EL (cell line): ENCODE results near the gene PLPP7.

ENCODE experiments used
- DNase-seq: peaks from one replicate; pipeline ENCODE4 v3.0.0-alpha.2; 2016

PLPP7 gene

DNA sequence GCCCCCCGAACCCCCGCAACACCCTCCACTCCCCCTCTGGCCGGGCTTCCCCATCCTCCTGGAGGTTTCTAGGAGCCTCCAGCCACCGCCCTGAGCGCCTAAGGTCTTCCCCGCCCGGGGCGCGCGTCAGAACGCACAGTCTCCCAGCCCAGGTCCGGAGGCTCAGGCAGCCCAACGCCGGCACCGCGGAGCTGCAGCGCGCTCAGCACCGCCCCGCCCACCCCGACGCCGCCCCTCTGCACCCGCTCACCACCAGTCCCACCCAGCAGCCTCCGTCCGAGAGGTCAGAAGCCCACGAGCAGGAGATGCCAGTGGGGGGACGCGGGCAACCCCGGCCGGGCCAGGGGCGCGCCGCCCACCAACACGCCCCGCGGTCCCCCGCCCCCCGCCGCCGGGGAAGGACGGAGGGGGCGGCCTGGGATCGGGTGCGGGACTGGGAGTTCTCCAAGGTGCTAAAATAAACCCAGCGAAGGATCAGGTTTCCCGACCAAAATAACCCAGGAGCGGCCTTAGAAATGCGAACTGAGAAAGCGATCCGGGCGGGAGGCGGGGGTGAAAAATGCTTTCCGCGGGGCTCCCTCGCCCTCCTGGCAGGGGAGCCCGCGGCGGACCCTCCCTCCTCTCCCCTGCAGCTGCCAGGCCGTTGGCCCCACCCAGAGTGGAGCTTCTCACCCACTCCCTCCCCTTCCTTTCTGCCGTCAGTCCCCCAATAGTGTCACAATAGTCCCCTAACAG, 6.7 kb upstream of the PLPP7 start:
- no peak for DNase-seq

DNA sequence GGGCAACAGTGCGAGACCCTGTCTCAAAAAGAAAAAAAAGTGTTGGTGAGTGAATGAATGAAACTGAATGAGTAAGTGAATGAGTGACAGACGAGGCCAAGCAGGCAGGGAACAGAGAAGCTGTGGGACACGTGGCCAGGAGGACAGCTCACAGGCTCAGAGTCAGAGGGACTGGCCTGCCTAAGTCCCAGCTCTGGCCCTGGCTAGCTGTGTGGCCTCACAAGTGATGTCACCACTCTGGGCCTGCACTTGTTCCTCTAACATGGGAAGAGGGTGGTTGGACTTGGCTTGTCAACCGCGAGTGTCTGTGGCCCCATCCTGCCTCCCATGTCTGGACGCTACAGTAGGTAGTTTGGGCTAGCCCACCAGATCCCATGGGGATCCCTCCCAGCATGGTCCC, 4.7 kb upstream of the PLPP7 start:
- DNase-seq: no peak

DNA sequence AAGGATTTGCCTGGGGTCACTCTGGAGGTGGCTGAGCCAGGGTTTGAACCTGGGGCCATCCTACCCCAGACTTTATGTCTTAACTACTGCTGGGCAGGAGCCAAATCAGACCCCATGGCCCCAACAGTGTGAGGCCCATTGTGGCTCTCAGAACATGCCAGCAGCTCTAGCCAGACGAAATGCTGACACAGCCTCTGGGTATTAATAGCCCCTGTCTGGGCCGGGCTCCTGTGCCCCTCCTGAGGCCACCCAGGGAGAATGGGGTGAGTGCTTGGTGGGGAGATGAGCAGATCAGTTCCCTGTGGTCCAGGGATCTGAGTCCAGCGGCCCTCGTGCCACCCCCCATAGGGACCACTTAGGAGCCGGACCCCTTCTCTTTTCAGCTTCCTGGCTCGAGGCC, 2.2 kb upstream of the PLPP7 start:
- no peak for DNase-seq

DNA sequence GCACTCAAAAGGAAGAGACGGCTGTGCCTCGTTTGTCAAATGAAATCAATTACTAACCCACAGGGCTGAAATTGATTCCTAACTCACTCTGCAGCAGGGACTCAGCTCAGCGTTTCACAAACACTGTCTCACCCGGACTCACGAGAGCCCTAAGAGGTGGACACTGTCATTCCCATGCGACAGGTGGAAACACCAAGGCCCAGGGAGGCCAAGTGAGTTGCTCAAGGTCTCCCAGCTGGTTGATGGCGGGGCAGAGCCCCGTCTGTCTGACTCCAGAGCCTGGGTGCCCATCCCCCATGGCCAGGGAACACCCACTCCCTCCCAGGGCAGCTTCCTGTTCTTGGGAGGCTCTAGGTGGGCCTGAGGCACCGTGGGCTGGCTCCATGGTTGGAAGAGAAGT, 1.3 kb upstream of the PLPP7 start:
- DNase-seq: no peak

DNA sequence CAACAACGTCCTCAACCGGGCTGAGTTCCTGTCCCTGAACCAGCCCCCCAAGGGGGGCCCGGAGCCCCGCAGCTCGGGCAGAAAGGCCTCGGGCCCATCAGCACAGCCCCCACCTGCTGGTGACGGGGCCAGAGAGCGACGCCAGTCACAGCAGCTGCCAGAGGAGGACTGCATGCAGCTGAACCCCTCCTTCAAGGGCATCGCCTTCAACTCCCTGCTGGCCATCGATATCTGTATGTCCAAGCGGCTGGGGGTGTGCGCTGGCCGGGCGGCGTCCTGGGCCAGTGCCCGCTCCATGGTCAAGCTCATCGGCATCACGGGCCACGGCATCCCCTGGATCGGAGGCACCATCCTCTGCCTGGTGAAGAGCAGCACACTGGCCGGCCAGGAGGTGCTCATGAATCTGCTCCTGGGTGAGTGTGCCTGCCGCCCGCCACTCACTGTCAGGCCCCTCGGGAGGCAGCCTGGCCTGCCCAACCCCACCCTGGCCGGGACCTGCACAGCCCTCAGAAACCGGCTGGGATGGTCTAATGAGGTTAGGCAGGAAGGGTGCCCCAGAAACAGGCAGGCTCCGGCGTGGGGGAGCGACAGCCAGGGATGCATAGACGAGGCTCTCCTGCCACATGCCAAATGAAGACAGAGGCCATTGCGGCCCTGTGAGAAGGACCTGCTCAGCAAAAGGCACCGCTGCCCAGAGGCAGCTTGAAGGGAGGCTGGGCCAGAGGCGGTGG, 678 bp downstream of the PLPP7 start:
- DNase-seq: no peak

DNA sequence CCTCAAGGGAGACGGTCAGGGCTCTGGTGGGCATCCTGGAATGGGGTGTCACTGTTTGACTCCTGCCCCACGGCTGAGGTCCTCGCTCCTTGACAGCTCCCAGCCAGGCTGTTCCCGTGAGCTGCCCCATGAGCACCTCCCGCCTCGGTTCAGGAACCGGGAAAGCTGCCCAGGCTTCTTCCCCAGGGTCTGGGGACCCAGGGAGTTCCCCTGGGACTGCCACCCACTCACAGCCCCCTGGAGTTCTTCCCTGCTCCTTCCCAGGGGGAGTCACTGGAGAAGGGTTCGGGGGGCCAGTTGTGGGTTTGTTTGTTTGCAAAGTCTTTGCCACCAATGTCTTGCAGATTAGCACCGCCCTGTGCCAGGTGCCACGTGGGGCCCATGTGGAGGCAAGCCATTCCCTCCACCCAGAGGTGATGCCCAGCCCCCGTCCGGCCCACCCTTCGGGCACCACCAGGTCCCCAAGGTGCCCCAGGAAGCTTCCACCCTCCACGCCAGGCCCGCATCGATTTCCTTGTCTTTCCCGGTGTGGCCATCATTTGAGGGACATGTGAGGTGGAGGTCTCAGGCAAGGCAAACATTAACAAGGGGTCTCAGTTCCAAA, 1.3 kb downstream of the PLPP7 start:
- no peak for DNase-seq

DNA sequence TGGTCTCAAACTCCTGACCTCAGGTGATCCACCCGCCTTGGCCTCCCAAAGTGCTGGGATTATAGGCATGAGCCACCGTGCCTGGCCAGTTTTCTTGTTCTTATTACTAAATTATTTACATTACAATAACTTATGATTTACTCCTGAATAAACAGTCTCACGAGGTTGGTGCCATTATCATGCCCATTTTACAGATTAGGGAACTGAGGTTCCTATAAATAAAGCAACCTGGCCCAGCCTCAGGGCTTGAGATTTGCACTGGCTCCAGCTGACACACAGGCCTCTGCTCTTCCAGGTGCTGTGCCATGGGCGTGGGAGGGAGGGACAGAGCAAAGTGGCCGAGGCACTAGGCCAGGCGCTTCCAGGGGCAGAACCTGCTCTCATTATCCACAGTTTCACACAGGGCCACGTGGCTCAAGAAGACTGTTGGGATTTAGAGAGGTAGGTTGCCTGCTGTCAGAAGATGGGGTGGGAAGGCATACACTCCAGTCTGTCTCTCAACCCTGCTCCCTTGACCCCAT, 2.3 kb downstream of the PLPP7 start:
- no peak for DNase-seq

DNA sequence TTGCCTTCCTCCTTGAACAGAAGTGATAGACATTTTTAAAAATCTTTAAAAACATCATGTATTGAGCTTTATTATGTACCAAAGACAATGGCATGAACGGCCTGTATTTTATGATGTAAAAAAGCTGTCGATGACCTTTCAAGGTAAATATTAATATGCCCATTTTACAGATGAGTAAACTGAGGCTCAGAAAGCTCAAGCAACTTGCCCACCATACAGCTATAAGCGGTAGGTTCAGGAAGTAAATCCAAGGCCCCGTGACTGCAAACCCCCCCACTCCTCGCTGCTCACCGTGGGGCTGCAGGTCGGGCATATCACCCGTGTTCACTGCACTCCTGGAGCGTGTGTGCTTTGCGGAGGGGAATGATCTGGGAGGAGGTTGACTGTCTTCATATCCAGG, 3.4 kb downstream of the PLPP7 start:
- no peak for DNase-seq

DNA sequence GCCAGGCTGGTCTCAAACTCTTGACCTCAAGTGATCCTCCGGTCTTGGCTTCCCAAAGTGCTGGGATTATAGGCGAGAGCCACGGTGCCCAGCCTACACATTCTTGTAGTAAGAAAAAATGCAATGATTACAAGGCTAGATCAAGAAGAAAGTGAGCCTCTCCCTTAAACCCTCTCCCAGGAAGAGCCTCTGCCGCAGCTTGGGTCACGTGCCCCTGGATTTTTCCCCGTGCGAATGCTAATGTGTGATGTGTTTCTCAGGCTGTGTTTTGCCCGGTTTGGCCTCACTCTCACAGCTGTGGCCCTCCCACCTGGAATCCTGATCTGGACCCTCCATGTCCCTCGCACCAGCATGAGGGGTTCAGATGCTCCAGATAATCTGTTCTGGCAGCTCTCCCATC, 6.9 kb downstream of the PLPP7 start:
- no peak for DNase-seq

DNA sequence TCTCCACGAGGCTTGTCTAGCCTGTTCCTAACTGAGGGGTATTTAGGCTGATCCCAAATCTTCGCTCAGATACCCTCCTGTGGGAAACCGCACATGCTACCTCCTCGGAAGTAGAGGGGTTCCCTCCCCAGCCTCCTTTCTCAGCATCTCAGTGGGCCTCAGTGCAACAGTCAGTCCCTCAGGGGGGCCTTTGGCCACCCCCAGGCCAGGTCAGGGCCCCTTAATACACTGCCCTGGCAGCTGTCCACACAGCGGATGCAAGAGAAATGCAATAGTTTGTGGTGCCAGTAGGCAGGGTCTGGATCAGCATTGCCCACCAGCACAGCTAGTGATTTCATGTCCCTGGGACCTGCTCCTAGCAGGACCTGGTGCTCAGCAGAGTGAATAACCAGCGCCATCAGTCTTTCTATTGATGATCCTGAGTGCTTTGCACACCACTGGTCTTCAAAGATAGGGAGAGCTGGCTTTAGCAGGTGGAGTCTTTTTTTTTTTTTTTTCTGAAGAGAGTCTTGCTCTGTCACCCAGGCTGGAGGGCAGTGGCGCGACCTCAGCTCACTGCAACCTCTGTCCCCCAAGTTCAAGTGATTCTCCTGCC, 7.5 kb downstream of the PLPP7 start:
- DNase-seq: no peak

DNA sequence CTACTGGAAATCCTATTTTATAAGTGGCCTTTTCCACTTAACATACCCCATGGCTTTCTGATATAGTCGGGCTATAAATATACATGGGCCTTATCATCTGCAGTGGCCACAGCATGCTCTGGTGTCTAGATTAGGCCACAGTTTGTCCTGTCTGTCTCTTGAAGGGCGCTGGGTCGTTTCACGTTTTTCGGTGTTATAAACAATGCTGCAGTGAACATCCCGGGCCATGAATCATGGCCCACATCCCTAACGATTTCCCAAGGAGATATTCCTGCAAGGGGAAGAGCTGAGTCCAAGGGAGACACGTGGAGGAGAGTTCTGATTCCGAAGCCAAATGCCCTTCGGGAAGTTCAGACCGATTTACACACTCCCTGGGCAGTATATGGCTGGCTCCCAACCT, 8.4 kb downstream of the PLPP7 start:
- no peak for DNase-seq

DNA sequence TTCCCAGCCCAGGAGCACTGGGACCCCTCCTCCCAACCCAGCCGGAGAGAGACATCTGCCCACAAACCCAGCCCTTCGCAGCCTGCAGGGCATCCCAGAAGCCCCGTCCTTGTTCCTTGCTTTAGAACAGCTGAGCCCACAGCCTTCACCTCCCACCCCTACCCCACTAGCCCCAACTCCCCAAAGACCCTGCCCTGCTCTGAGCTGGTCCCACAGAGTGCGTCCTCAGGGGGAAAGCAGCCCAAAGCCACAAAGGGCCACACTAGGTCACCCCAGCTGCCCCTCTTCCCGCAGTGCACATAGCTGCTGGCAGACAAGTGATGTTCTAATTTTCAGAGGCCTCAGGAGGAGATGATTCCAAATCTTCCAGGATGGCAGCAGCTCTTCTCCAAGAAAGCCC, 8.8 kb downstream of the PLPP7 start:
- DNase-seq: no peak

DNA sequence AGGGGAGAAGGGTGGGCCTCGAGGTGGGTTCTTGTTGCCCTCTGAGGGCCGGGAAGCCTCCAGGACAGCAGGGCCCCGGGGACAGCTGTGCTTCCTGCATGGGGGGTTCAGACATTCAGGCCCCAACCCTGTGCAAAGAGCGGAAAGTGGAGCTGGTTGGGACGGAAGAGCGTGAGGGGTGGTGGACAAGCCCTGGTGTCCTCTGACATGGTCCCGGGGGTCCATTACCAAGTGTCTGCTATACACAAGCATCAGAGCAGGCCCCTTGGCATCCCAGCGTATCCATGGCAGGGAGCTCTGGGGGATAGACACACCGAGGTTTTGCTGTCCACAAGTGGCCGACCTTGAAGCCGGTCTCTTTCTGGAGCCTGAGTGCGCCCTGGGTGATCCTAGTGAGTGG, 9.3 kb downstream of the PLPP7 start:
- no peak for DNase-seq

DNA sequence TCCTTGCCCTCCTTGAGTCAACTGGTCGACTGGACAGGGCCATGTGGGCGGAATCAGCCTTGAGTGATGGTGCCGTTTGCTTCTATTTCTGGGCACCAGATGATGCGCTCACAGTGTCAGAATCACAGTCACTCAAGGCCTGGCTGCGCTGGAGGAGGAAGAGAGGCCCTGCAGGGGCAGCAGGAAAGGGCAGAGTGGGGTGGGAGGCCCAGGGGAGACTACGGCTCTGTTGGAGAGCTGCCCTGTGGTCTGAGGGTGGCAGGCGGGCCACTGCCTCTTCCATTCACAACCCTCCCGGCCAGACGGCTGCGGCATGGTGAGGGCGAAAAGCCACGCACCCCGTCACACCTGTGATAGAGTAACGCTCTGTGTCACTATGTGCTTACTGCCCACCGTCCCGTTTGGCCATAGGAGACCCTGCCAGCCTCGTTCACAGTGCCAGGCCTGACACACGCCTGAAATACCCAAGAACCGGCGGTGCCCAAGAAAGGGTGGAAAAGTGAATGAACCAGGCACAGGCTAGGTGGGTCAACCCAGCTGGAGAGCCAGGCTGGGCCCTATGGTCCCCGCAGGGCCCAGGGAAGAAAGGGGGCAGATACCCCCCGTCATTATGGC, 9.9 kb downstream of the PLPP7 start:
- DNase-seq: no peak

DNA sequence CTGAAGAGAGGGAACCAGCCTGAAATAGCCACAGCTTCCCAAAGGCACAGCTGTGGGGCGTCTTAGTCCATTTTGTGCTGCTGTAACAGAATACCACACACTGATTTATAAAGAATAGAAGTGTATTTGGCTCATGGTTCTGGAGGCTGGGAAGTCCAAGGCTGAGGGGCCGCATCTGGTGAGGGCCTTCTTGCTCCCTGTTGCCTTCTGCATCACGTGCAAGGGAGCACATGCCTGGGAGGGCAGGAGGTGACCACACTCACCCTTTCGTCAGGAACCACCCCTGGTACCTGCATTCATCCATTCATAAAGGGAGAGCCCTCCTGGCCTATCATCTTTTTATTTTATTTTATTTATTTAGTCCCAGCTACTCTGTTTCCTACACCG, 10.4 kb downstream of the PLPP7 start:
- DNase-seq: no peak

DNA sequence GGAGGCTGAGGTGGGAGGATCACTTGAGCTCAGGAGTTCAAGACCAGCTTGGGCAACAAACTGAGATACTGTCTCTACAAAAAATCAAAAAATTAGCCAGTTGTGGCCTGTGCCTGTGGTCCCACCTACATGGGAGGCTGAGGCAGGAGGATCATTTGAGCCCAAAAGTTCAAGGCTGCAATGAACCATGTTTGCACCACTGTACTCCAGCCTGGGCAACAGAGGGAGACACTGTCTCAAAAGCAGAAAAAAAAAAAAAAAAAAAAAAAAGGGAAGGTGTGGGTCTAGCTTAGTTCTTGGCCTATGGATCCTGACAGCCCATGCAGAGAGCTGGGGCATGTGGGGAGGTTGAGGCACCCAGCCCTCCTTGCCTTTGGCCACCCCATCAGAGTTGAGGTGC, 10.9 kb downstream of the PLPP7 start:
- no peak for DNase-seq

DNA sequence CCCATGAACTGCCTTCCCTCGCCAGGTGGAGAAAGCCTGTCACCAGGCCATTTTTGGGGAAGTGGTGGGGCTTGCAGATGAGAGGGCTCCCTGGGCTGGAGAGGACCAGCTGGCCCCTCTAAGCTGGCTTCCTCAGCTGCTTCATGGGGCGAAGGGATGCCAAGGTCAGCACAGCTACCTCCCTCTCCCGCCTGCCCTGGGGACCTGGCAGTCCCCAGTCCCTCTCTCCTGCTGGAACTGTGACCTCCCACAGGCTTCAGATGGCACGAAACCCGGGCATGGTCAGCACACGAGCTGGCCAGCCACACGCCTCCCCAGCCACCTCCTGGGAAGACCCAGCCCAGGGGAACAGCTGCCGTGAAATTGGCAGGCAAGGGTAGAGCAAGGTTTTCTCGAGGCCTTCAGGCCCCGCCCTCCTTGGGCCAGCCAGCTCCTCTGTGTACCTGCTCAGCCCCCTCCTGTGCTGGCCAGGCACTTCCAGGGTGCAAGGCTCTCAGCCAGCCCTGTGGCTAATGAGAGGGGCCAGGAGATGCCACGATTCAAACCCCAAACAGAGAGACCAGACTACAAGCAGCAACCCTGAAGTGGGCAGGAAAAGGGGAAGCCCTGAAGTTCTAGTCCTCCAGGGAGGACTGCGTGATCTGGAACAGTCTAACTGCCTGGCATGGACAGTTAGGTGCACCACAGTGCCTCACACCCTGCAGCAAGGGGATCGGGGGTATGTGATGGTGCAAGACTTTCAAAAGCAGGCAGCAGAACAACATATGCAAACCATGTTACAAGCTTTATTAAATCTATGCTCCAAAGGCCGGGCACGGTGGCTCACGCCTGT, 12.9 kb downstream of the PLPP7 start:
- no peak for DNase-seq

DNA sequence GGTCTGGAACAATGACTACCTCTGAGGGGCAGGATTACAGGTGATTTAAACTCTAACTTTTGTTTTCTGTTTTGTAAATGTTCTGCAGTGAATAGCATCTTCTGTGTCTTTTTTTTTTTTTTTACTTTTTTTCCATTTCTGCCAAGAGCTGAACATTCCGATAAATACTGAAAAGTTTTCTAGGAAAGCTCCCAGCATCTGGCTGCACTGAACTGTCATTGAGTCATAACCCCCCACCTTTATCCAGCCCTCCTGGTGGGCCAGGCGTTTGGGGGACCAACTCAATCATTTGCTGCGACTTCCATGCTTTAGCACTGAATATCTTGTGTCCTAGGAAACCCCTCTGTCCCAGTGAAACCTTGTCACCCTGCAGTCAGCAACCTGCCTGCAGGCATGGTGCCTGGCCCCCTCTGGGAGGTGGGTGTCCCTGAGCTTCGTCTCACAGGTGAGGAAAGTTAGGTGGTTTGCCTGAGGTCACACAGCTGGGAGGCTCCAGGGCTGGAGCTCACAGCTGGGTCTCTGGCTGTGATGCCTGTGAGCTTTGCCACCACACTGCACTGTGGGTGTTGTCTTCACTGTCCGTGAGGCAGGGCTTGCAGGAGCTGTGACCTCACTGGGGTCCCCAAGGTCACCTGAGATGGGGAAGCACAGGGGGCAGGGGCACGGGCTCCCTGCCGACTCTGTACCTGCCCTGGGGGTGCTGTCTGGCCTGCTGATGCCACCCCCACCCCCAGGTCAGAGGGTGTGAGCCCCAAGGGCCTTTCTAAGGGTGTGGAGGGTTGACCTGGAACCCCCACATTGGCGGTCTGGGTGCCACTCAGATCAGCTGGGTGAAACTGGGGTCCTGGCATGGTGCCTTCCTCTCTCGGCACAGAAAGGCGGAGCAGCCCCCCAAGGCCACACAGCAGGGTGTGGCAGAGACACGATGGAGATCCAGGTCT, 14.1 kb downstream of the PLPP7 start:
- no peak for DNase-seq

DNA sequence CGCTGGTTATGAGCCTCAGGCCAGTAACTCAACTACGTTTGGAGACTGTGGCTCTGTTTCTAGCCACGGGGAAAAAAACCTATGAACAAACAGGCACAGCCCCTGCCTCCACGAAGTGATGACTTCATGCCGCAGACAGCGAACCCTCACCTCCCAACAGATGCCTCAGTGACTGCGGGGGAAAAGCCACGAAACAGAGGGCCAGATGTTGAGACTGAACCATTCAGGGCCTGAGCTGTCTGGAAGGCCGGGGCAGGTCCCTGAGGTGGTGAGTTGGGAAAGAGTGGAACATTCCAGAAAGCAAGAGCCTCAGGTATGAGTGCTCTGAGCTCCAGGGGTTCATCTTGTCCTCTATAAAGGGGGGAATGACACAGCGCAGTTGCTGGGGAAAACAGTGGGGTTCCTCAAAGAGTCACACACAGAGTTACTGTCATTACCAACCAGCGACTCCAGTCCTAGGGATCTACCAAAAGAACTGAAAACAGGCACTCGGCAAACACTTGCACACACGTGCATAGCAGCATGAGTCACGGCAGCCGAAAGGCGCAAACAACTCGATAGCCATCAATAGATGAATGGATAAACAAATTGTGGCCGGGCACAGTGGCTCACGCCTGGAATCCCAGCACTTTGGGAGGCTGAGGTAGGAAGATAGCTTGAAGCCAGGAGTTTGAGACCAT, 15.3 kb downstream of the PLPP7 start:
- DNase-seq: peak; percentile 74

DNA sequence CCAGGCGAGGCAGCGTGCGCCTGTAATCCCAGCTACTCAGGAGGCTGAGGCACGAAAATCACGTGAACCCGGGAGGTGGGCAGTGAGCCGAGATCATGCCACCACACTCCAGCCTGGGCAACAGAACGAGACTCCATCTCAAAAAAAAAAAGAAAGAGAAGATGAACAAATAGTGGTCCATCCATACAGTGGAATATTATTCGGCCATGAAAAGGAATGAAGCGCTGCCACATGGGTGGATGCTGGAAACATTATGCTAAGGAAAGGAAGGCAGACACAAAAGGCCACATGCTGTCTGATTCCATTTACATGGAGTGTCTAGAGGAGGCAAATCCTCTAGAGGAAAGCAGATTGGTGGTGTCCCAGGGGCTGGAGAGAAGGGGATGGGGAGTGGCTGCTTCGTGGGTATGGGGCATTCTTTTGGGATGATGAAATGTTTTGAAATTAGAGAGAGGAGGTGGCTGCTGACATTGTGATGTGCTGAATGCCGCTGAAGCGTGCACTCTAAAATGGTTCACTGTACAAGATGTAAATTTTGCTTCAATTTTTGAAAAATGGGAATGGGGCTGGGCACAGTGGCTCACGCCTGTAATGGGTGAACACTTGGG, 17.0 kb downstream of the PLPP7 start:
- DNase-seq: peak; percentile 38
